HUES6 (cell line): Measurements from ENCODE around the gene SECTM1.

Experiments used
- H3K27ac ChIP-seq: 2 replicates; pipeline ENCODE4 v1.7.0; 2013; ENCODE audit warnings: low read depth, mild to moderate bottlenecking, low read length, inconsistent platforms
- H3K27me3 ChIP-seq: 2 replicates; pipeline ENCODE4 v1.6.1; 2013; ENCODE audit warnings: low read length; ENCODE audit not compliant: control insufficient read depth, insufficient read depth
- H3K36me3 ChIP-seq: 2 replicates; pipeline ENCODE4 v1.6.1; 2013; ENCODE audit warnings: low read length; ENCODE audit not compliant: control insufficient read depth, insufficient read depth
- H3K4me1 ChIP-seq: 2 replicates; pipeline ENCODE4 v1.6.1; 2013; ENCODE audit warnings: low read length; ENCODE audit not compliant: control insufficient read depth, insufficient read depth
- H3K4me3 ChIP-seq: 2 replicates; pipeline ENCODE4 v1.5.1; 2013; ENCODE audit warnings: low read depth, low read length
- H3K9ac ChIP-seq: one replicate; pipeline ENCODE4 v1.6.1; 2013; ENCODE audit warnings: mild to moderate bottlenecking, low read length
- H3K9me3 ChIP-seq: 2 replicates; pipeline ENCODE4 v1.6.1; 2013; ENCODE audit warnings: low read depth, low read length; ENCODE audit not compliant: control insufficient read depth, insufficient read depth

Gene SECTM1

DNA sequence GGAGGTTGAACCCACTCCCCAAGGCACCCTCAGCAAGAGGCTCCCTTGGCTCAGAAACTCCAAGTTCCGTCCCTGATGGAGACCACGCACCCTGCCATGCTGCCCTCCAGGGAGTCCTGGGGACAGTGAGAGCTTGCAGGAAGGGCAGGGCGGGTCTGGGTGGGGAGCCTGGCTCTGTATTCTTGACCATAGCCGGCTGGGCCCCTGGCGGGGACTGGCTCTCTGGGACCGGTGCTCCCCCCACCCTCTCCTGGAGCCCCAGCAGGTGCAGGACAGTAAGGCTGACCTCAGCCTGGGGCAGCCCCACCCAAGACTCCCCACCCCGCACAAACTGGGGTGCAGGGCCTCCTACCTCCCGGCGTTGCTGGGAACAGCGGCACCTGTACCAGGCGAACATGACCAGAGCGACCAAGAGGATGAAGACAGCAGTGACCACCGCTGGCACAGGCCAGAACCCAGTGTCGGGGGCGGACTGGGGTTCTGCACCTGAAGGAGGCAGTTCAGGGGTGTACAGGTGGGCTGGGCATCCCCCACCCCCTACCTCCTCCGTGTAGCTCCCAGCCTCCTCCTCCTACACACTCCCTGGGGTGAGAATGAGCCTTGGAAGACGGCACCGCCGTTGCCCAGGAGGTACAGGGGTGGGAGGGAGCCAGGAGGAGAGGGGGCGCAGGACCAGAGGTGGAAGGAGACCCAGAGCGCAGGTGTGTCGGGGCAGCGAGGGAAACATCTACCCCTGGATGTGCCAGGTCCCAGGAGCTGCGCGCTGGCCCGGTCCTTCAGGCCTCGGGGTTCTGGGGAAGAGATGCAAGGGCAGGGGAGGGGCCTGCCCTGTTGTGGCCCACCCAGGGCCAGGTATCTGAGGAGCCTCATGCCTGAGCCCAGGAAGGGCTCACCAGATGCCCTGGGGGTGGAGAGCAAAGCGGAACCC lies 10.8 kb downstream of the SECTM1 start:
- H3K36me3 ChIP-seq, result no peaks in the 10 kb centered on the region
- H3K9me3 ChIP-seq, result peaks cover 13% of the 10 kb centered on the region; the same call in 1 of the 2 replicates
- no peak overlapping the region for H3K27ac ChIP-seq
- H3K27me3 ChIP-seq, result peaks cover 20% of the 10 kb centered on the region; the same call in 1 of the 2 replicates
- peaks cover 13% of the 10 kb centered on the region for H3K4me1 ChIP-seq
- no peak overlapping the region for H3K9ac ChIP-seq
- no peak overlapping the region for H3K4me3 ChIP-seq

DNA sequence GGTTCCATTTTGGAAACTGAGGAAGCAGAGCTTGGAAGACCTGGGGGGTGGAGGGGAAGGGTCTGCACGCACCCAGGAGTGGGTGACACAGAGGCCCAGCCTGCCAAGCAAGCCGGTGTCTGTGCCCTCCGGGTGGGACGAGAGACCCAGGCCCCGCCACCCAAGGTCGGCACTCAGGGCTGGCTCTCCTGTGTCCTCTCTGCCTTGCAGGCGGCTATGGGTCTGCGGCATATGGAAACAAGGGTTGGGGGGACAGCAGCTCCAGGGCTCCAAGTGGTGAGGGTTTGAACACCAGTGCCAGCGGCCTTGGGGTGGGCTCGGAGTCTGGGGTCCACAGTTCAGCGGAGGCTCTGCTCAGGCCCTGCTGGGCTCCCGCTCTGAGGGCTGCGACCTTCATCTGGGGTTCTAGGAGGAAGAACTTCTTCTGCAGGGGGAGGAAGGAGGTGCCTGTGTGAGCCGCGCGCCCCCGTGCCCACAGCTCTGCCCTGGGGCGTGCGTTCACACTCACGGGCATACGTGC lies 11.6 kb downstream of the SECTM1 start:
- H3K36me3 ChIP-seq, result no peaks in the 10 kb centered on the region
- H3K27ac ChIP-seq, result no peak overlapping the region
- peaks cover 13% of the 10 kb centered on the region; the same call in 1 of the 2 replicates for H3K27me3 ChIP-seq
- no peak overlapping the region for H3K4me3 ChIP-seq
- H3K9ac ChIP-seq, result no peak overlapping the region
- H3K4me1 ChIP-seq, result peaks cover 13% of the 10 kb centered on the region
- H3K9me3 ChIP-seq, result peaks cover 13% of the 10 kb centered on the region; the same call in 1 of the 2 replicates

DNA sequence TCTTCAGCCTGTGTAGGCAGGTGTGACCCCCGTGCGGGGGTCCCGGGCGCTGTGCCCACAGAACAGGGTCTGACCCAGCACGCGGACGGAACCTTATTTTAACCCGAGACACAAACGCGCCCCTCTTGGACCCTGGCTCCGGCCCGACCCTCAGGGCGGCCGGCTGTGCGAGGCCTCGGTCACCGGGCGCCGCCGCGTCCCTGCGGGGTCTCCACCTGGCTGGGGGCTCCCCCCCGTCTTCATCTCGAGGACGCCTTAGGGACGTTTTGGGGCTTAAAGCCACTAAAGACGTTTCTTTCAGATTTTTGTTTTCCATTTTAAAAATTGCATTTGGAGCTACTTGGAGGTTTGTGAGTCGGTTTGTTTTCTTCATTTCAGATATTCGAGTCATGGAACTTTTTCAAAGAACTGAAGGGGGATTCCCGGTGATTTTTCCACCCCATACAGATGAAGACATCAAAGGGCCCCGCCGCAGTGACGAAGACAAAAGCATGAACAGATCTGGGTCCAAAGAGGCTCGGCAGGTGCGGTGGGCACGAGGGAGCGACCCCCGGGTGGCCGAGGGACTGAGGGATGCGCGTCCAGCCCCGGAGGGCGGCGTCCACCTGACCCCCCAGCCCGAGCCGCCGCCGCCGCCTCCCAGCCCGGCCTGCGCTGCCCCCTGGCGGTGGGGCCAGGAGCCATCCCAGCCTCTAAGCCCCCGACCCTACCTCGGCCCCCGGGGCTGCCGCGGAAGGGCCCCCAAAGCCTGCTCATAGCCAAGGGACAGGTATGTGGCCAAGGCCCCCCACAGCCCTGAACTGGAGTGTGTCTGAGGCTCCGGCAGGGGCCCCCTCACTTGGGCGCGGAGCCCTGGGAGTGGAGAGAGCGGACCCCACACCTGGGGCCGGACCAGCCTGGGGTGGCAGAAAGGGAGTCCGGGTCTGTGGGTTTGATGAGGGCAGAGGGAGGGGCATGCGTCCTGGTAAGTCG lies 12.3 kb downstream of the SECTM1 start:
- Histone ChIP-seq H3K9ac (no peak overlapping the region), H3K36me3 (no peaks in the 10 kb centered on the region), H3K4me1 (peaks cover 10% of the 10 kb centered on the region), H3K27ac (no peak overlapping the region), H3K9me3 (peaks cover 13% of the 10 kb centered on the region; the same call in 1 of the 2 replicates), H3K4me3 (peak overlapping the region; percentile 29; the same call in 1 of the 2 replicates), H3K27me3 (peaks cover 8% of the 10 kb centered on the region; the same call in 1 of the 2 replicates)

DNA sequence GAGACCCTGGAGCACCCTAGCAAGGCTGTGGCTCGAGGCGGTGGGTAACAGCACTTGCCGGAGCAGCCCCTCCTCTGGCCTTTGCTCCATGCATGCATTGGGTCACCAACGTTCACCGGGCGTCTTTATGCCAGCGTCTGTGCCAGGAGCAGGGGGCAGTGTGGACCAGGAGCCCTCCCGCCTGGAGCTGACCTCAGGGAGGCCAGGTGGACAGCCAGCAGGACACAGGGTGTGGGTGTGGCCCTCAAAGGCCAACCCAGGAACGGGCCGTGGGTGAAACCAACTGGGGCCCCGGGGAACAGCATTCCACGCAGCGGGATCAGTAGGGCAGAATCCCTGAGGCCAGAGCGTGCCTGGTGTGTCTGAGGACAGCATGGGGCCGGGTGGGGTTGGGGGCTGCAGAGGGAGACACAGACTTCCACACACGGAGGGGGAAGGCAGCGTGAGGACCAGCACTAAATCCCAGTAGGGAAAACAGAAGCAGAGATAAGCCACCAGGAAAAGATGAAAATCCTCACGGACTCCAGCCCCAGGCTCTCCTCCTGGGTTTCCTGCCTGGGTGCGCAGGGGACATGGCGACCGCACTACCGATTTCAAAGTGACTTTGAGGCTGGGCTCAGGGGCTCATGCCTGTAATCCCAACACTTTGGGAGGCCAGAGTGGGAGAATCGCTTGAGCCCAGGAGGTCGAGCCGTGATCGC lies 13.3 kb downstream of the SECTM1 start:
- no peak overlapping the region for H3K27ac ChIP-seq
- H3K9me3 ChIP-seq, result peaks cover 13% of the 10 kb centered on the region; the same call in 1 of the 2 replicates
- no peaks in the 10 kb centered on the region for H3K36me3 ChIP-seq
- H3K27me3 ChIP-seq, result peaks cover 8% of the 10 kb centered on the region; the same call in 1 of the 2 replicates
- no peak overlapping the region for H3K9ac ChIP-seq
- peaks cover 10% of the 10 kb centered on the region for H3K4me1 ChIP-seq
- H3K4me3 ChIP-seq, result no peak overlapping the region

DNA sequence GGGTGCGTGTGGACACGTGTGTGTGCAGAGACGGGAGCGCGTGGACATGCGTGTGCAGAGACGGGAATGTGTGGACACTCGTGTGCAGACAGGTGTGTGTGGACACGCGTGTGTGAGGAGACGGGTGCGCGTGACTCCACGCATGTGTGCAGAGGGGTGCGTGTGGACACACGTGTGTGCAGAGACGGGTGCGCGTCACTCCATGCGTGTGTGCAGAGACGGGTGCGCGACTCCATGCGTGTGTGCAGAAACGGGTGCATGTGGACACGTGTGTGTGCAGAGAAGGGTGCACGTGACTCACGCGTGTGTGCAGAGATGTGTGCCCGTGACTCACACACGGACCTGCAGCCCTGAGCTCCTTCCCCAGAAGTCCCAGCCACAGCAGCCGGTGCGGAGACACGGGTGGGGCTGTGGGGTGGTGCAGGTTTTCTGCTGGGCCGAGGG lies 13.9 kb downstream of the SECTM1 start:
- peaks cover 13% of the 10 kb centered on the region; the same call in 1 of the 2 replicates for H3K9me3 ChIP-seq
- H3K36me3 ChIP-seq, result no peaks in the 10 kb centered on the region
- no peak overlapping the region for H3K4me3 ChIP-seq
- H3K27ac ChIP-seq, result no peak overlapping the region
- peaks cover 8% of the 10 kb centered on the region; the same call in 1 of the 2 replicates for H3K27me3 ChIP-seq
- H3K9ac ChIP-seq, result no peak overlapping the region
- peaks cover 10% of the 10 kb centered on the region for H3K4me1 ChIP-seq

DNA sequence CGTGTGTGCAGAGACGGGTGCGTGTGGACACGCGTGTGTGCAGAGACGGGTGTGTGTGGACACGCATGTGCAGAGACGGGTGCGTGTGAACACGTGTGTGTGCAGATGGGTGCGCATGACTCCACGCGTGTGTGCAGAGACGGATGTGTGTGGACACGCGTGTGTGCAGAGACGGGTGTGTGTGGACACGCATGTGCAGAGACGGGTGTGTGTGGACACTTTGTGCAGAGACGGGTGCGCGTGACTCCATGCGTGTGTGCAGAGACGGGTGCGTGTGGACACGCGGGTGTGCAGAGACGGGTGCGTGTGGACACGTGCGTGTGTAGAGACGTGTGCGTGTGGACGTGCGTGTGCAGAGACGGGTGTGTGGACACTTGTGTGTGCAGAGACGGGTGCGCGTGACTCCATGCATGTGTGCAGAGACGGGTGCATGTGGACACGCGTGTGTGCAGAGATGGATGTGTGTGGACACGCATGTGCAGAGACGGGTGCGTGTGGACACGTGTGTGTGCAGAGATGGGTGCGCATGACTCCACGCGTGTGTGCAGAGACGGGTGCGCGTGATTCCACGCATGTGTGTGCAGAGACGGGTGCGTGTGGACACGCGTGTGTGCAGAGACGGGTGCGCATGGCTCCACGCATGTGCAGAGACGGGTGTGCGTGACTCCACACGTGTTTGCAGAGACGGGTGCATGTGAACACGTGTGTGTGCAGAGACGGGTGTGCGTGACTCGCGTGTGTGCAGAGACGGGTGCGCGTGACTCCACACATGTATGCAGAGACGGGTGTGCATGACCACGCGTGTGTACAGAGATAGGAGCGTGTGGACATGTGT lies 14.6 kb downstream of the SECTM1 start:
- Histone ChIP-seq H3K36me3 (no peaks in the 10 kb centered on the region), H3K27ac (no peak overlapping the region), H3K9me3 (peaks cover 13% of the 10 kb centered on the region; the same call in 1 of the 2 replicates), H3K4me1 (peaks cover 10% of the 10 kb centered on the region), H3K27me3 (peaks cover 8% of the 10 kb centered on the region; the same call in 1 of the 2 replicates), H3K9ac (no peak overlapping the region), H3K4me3 (no peak overlapping the region)

DNA sequence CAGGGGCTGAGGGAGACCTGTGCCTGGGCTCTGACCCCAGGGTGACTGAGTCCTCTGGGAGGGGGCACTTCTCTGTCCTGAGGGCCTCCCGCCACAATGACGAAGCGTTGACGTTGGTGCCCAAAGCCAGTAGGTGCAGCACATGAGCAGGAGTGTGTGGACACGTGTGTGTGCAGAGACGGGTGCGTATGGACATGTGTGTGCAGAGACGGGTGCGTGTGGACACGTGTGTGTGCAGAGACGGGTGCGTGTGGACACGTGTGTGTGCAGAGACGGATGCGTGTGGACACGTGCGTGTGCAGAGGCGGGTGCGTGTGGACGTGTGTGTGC lies 15.4 kb downstream of the SECTM1 start:
- Histone ChIP-seq H3K27ac (no peak overlapping the region), H3K9me3 (peaks cover 13% of the 10 kb centered on the region; the same call in 1 of the 2 replicates), H3K27me3 (peaks cover 8% of the 10 kb centered on the region; the same call in 1 of the 2 replicates), H3K9ac (no peak overlapping the region), H3K4me1 (peaks cover 10% of the 10 kb centered on the region), H3K4me3 (no peak overlapping the region), H3K36me3 (no peaks in the 10 kb centered on the region)

DNA sequence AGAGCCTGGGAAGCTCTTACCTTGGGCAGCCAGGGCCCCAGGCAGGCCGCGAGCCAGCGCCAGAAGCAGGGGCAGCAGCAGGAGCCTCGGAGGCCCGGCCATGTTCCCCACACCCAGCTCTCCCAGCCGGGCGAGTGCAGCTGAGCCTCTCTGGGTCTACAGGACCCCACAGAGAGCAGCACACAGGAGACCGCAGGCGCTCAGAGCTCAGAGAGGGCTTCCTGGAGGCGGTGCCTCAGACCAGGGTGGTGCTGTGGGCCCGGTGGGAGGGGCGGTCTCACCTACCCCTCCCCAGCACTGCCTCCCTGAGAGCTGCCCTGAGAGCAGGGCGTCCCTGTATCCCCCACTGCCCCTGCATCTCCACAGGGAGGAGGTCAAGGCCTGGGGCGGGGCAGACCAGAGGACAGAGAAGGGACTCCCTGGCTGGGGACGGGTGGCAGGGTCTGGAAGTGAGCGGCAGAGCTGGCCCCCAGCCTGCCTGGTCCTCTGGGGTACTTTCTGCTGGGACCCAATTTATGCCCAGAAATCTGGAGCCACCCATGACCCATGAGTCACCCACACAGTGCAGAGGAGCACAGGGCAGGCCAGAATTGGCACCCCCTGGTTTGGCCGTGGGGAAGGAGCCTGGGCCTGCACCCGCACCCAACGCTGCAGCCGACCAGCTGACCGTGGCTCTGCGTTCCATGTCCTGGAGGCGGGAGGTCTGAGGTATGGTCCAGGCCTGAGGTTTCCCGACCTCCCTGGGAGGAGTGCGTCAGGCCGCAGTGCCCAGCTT lies 16.0 kb downstream of the SECTM1 start, which contains the start of gene CD7:
TSS of gene CD7 (minus strand) at position 215 of the 775 bp plus-strand sequence. CDS start at position 102, 113 bp downstream.
- Histone ChIP-seq H3K9ac (no peak within 1 kb of the TSS), H3K36me3 (no peaks in the 10 kb centered on the region), H3K27me3 (peaks cover 8% of the 10 kb centered on the region; the same call in 1 of the 2 replicates), H3K9me3 (peaks cover 13% of the 10 kb centered on the region; the same call in 1 of the 2 replicates), H3K27ac (no peak within 1 kb of the TSS), H3K4me3 (no peak within 1 kb of the TSS), H3K4me1 (peaks cover 10% of the 10 kb centered on the region)
